NOMO-1 treated with DMSO at 0.1 percent for 48 hours (cell line): Measurements from ENCODE around the gene SLCO3A1.

Experiments used
- DNase-seq: peaks from one replicate; lab custom pipeline; 2025; ENCODE audit not compliant: unreplicated experiment; lab: John Stamatoyannopoulos, UW

SLCO3A1 gene

GRCh38 chr15:91992945-91993344, 139.4 kb downstream of the SLCO3A1 start:
- DNase-seq: peak; percentile 30

DNA sequence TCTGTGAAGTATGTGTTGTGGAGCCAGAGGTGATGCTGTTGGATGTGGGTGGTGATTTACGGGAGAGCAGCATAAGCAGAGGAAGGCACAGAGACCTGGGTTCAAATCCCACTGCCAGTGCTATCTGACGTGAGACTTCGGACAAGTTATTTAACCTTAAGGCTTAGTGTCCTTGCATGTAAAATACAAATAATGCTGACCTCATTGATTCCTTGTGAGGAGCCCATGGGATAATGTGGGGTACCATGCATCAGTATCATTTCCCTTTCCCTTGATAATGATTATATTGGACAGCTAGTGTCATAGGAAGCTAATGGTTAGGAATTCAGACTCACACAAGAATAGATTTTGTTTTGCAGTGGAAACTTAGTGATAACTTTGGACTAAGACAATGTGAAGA, 141.6 kb downstream of the SLCO3A1 start:
- DNase-seq: no peak

DNA sequence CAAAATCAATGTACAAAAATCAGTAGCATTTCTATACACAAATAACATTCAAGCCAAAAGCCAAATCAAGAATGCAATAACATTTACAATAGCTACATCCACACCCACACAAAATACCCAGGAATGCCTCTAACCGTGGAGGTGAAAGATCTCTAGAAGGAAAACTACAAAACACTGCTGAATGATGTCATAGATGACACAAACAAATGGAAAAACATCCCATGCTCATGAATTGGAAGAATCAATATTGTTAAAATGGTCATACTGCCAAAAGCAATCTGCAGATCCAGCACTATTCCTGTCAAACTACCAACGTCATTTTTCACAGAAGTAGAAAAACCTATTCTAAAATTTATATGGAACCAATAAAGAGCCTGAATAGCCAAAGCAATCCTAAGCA, 143.7 kb downstream of the SLCO3A1 start:
- no peak for DNase-seq

DNA sequence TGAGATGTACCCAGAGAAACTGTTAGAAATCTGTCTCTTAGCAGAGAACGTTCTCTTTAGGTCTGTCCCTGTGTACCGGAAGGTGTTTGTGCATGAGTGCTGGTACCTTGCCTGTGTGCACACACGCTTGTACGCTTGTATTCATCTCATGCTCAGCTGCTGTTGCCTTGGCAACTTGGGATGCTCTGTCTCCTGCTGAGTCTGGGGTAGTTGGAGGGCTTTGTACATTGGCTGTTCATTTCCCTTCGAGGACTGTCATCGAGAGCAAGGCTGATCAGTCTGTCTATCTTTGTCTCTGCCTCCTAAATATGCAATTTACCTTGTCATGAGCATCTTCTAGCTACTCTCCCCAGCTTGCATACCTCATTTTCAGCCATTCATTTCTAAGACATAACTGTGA, 147.2 kb downstream of the SLCO3A1 start:
- DNase-seq: no peak

- no peak for DNase-seq
Measured at GRCh38 chr15:92001307-92001706, 147.8 kb downstream of the SLCO3A1 start.

DNA sequence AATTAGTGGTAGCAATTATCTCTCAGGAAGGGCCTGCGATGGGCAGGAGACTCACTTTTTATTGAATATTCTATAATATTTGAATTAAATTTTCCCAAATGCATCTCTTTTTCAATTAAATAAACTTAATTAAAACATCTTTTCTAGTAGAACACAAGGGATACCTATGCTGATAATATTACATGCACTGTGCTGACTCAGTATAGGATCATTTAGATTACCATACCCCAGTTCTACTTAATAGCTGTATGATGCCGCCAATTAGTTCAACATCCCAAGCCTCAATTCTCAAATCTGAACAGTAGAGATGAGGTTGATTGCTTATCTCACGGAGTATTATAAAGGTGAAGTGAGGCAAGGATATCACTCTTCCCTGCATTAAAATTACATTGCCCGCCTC, 149.2 kb downstream of the SLCO3A1 start:
- no peak for DNase-seq

DNA sequence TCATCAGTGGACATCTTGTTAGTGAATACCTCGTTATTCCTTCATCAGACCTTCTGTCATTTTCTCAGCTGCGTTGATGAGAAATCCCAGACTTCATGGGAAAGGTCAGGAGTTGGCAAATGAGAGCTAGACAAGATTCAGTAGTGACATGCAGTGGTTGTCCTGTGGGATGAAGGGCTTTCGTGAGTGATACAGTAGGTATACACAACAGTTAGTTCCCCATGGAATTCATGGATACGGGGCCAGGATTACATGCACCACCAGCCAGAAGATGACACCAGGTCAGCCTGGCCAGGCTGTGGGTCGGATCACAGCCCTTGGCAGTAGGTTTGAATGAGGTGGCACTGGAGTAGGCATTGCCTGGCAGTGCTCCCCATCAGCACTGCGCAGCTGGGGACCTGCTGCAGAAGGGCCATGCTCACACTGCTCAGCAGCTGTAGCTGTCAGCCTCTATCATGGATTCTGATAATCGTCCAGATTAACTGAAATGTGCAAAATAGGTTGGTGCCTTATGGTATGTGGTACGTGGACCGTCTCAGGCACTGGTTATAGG, 150.1 kb downstream of the SLCO3A1 start:
- no peak for DNase-seq

GRCh38 chr15:92005154-92005553, 151.6 kb downstream of the SLCO3A1 start:
- DNase-seq: no peak

GRCh38 chr15:92006186-92007028, 152.9 kb downstream of the SLCO3A1 start:
- DNase-seq: no peak

DNA sequence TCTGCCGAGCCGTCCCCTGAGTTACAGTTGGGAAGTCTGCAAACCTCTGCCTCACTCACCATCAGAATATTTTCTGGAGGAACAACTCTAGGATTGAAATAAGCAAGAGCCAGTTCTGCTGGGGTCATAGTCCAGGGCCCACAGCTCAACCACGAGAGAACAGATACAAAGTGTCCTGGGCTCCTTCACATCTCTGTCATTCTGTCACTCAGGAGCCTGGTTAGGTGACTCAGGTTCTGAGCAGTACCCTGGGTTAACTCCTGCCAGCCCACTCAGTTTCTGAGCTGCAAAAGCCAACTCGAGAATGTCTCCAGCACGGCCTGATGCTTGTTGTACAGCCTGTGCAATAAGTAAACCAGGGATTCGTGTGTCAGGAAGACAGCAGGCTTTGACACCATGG, 155.7 kb downstream of the SLCO3A1 start:
- no peak for DNase-seq

DNA sequence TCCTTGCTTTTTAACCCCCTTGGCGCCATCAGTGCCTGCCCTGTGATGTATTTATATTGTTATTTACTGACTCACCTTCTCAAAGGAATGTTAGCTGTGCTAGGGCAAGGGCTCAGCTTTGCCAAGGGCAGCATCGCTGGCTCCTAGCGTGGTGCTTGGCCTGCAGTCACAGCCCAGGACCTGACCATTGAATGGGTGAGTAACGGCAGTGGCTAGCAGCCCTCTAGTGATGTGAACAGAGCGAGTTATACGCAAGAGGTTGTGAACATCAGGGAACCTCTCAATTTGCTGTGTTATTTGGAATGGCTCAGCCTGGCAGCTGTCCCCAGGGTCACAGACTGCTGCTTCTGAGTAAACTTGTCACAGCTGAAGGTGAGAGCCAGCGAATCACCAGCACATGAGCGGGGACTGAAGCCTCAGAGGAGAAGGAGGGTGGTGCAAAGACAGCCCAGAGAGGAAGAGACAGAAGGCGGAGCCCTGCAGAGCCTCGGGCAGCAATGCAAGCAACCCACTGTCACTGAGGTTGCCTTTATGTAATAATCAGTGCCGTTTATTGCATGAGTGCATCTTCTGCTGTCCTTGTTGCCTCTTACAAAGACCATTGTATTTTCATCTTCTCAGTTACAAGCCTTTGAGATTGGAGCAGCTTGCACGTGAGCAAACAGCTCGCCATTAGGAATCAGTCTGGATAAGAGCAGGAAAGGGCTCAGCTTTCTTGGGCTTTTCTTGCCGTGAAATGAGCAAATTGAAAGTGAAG, 158.3 kb downstream of the SLCO3A1 start:
- no peak for DNase-seq

DNA sequence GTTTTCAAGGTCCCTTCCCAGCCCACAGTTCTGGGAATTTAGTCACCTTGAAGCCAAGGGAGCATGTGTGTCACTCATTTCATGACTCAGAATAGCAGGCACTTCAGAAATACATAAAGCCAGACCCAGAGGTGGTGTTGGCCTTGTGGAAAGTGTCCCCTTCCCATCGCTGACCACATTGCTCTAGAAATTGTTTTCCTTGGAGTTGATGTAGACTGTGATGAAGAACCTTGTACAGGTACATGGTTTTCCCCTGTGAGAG, 158.8 kb downstream of the SLCO3A1 start:
- DNase-seq: no peak

DNA sequence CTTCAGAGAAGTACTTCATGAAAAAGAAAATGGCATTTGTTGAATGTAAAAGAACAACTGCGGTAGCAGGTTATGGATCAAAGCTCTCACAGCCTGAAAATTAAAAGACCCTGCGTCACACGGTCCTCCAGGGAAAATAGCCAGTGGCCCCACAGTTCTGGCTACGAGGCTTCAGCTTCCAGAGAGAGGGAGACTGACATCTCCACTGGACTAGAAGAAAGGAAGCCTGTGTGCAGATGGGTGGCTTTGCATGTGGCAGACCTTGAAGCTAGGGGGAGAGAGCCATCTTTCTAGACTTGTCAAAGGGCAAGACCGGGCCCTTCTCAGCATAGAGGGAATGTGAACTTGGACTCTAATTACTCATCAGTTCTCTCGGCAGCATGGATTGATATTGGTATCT, 159.4 kb downstream of the SLCO3A1 start:
- no peak for DNase-seq

DNA sequence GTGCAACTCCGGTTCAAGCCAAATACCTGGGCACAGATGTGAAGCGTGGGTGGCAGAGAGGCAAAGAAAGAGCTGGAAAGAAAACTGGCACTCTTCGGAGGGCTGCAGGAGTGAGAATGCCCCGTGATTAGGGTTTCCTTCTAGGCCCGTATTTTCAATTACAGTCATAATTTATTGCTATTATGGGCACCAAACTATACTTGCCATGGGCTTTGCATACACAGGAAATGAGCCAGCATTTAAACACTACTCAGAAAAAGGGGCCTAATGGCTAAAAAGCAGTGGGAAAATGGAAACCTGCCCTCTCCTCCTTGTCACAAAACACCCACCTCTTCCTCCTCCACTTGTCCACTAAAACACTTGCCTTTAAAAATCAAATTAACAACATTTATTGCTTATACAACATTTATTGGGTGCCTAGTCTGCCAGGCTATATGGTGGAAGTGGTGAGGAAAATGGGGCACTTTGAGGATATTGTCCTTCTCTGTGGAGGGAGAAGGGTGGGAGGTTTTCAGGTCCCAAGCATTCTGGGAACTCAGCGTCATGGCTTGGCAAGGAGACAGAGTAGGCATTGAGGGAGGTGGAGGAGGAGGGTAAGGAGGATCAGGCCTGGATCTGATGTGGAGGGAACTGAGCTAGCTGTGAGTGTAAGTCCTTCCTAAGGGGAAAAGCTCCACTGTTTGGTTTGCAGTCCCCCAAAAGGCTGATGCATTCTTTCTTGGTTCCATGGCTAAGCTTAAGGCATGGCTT, 160.9 kb downstream of the SLCO3A1 start:
- no peak for DNase-seq

- DNase-seq: no peak
Measured at GRCh38 chr15:92017882-92018534, 164.5 kb downstream of the SLCO3A1 start.

DNA sequence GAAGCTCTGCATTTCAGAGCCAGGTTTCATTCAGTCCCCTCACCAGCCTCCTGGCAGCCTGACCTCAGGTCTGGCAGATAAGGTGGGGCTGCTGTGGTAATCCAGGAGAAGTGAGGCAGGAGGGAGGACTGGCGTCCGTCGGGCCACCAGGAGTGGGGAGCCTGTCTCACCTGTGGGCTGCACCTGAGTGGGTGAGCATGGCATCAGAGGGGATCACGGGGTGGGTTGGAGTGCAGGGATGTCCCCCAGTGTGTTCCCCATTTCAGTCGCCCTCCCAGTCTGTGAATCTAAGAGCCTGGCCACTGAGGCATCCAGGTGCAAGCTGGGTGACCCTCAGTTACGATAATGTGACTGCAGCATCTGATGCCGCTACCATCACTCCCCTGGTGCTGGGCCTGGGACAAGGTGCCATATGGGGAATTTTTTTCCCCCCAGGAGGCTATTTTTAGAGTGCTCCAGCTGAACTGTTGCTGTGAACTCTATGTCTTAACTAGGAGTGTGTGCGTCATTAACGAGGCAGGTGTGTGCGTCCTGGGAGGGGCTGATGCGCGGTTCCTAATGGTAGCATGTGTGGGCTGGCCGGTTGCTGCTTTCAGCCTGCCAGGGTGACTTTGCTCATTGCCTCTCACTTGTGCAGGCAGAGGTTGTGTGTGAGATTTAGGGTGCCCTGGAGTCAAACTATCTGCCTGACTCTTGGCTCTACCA, 165.2 kb downstream of the SLCO3A1 start:
- no peak for DNase-seq

- no peak for DNase-seq
Measured at GRCh38 chr15:92019706-92020105, 166.2 kb downstream of the SLCO3A1 start.

DNA sequence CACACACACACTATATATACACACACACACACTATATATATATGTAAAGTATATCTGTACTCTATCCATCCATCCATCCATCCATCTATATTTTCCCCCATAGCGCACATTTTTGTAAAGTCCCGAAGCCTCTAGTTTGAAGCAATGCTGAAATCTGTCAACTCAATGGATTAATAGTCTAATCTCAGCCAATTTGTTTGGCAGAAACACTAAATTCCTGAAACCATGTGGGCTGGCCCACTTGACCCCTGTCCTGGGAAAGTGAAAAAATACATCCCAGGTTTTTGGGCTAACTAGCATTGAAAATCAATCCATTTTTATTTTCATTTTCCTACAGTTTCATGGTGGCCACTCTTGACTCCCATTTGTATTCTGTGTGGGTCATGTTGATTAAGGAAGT, 166.7 kb downstream of the SLCO3A1 start:
- DNase-seq: no peak

GRCh38 chr15:92020804-92021203, 167.3 kb downstream of the SLCO3A1 start:
- DNase-seq: no peak

DNA sequence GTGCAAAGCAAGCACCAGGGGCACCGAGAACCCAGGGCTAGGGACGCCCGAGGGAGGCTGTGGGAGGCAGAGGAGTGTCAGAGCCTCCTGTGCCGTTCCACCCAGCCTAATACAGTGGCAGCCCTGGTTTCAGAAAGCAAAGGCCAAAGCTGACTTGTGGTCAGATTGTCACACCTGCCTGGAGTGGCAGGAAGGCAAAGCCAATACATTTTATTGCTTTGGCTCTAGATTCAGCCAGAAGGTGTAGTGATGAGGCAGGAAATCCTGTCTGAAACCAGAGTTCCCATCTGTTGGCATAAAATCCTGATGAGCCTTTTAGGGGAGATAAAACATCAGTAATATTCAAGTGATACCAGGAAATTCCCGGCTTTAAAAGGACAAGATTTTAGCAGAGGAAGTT, 168.3 kb downstream of the SLCO3A1 start:
- no peak for DNase-seq

GRCh38 chr15:92023965-92024364, 170.5 kb downstream of the SLCO3A1 start:
- no peak for DNase-seq
